MM.1S (cell line): ENCODE data around the gene GSE1.
A peak's percentile ranks its signal among the peaks of the same experiment; 100 is the strongest.

Experiments used
- CTCF ChIP-seq: fragments of 300-600 bp; sonication (generic); IDR thresholded peaks from 2 replicates; pipeline ENCODE4 v1.5.1; 2016; ENCODE audit warnings: antibody characterized with exemption, low read length, mixed read lengths
- EZH2 ChIP-seq: fragments of 300-600 bp; sonication (generic); optimal IDR thresholded peaks from 2 replicates; pipeline ENCODE3; 2017; ENCODE audit warnings: low read depth, mild to moderate bottlenecking, antibody characterized with exemption, low read length, mixed read lengths

DNA sequence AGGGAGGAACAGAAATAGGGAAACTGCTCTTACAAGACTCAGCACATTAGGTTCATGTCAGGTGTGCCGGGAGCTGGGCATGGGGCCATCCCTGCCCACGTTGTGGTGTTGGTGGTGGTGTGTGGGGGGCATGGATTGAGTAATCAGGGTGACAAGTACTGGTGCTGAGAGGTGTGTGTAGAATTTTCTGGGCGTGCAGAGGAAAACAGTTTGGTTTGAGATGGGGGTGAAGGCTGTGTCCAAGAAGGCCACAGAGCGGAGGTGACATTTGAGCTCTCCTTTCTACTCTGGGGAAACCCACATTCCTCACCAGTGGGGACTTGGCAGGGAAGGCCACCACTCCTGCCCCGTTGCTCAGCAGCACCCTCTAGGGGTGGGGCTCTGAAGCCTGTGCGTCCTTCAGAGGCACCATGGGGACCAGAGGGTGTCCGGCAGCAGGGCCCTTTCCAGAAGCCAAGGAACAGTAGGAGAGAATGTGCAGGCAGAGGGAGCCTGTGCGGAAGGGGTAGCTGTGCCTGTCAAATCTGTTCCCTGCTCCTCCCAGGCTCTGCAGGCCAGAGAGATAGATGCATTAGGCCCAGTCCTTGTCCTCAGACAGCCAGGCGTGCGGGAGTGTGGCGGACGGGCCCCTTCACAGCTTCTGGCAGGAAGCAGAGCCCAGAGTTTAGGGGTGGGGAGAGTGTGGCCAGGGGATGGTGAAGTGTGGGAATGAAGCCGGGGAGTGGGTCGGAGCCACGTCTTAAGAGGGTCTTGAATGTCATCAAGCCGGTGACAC, 48.7 kb upstream of the GSE1 start:
- TF ChIP-seq EZH2 (no peak), CTCF (peak; percentile 45)
